Measurements from ENCODE around the gene PRDM16. TPM values are rescaled to one million over a fixed set of nuclear protein-coding genes. Genes with fewer than 3 reads are reported as not detected.

Gene PRDM16
- total RNA-seq, 1 experiment from 2014 or later: 0.17 TPM

GRCh38 chr1:3030663-3031381 is 38.2 kb upstream of the PRDM16 start:
- no peaks in the 10 kb centered on the region for H3K27me3 ChIP-seq (ENCODE audit: insufficient read depth, low read length)
- no peak overlapping the region for H2AFZ ChIP-seq (ENCODE audit: low read length)
- H4K91ac ChIP-seq (ENCODE audit: insufficient read length, low read depth, low read length): no peak overlapping the region

More at GRCh38 chr1:3030663-3031381, 38.2 kb upstream of the PRDM16 start:
- Histone ChIP-seq H4K5ac (ENCODE audit: insufficient read length, low read depth, low read length) (no peak overlapping the region), H3K56ac (ENCODE audit: insufficient read length, low read depth, low read length) (no peak overlapping the region), H3K4me1 (ENCODE audit: insufficient read depth, low read length) (no peaks in the 10 kb centered on the region), H3K23ac (ENCODE audit: insufficient read length, low read depth, low read length) (no peak overlapping the region), H3K18ac (ENCODE audit: insufficient read length, low read depth, low read length) (no peak overlapping the region), H2BK5ac (ENCODE audit: insufficient read length, low read length) (no peak overlapping the region), H3K4me2 (ENCODE audit: insufficient read depth, insufficient read length, low read length) (no peak overlapping the region), H4K8ac (replicated peaks; ENCODE audit: insufficient read length, low read depth, low read length) (no peak overlapping the region), H4K20me1 (ENCODE audit: control insufficient read depth, insufficient read depth, insufficient read length) (no peaks in the 10 kb centered on the region), H3T11ph (ENCODE audit: low read length) (no peak overlapping the region), H2BK120ac (ENCODE audit: low read depth, low read length, poor library complexity, severe bottlenecking) (no peak overlapping the region), H3K9ac (ENCODE audit: extremely low read depth, insufficient read length, low read length) (no peak overlapping the region), H2AK5ac (ENCODE audit: insufficient read length, low read length) (no peak overlapping the region), H3K79me2 (ENCODE audit: insufficient read depth, low read length) (no peaks in the 10 kb centered on the region), H2BK20ac (ENCODE audit: low read depth, low read length, poor library complexity, severe bottlenecking) (no peak overlapping the region), H3K14ac (ENCODE audit: insufficient read depth, low read length) (no peak overlapping the region), H3K27ac (ENCODE audit: insufficient read length, low read depth, low read length) (no peak overlapping the region), H2BK12ac (ENCODE audit: insufficient read length, low read depth, low read length) (no peak overlapping the region), H3K9me3 (ENCODE audit: control insufficient read depth, low read depth, low read length) (peaks cover 10% of the 10 kb centered on the region), H2BK15ac (ENCODE audit: low read depth, low read length) (no peak overlapping the region), H3K23me2 (ENCODE audit: insufficient read length, low read depth, low read length, poor library complexity, severe bottlenecking) (no peaks in the 10 kb centered on the region), H3K79me1 (ENCODE audit: insufficient read depth, low read depth, low read length, poor library complexity, severe bottlenecking) (no peaks in the 10 kb centered on the region), H3K4ac (ENCODE audit: low read depth, low read length) (no peak overlapping the region)
- peak; percentile 7 for DNase-seq
- no peaks in the 10 kb centered on the region for H3K4me1 Mint-ChIP-seq
- no CpG with 5 or more reads among the region's 22 CpGs for WGBS (ENCODE audit: extremely low coverage, insufficient read length, low lambda C conversion rate)
- H3K9me3 Mint-ChIP-seq: peaks cover 0 to 21% of the 10 kb centered on the region in 2 experiments; a peak in 2 of 5 replicates
- peaks cover 0 to 6% (median 0%) of the 10 kb centered on the region in 3 experiments; a peak in 2 of 7 replicates for H3K36me3 Mint-ChIP-seq (ENCODE audit: insufficient read depth in 1 of 3, low read depth in 3 of 3)
- TF ChIP-seq, protein P1, sequence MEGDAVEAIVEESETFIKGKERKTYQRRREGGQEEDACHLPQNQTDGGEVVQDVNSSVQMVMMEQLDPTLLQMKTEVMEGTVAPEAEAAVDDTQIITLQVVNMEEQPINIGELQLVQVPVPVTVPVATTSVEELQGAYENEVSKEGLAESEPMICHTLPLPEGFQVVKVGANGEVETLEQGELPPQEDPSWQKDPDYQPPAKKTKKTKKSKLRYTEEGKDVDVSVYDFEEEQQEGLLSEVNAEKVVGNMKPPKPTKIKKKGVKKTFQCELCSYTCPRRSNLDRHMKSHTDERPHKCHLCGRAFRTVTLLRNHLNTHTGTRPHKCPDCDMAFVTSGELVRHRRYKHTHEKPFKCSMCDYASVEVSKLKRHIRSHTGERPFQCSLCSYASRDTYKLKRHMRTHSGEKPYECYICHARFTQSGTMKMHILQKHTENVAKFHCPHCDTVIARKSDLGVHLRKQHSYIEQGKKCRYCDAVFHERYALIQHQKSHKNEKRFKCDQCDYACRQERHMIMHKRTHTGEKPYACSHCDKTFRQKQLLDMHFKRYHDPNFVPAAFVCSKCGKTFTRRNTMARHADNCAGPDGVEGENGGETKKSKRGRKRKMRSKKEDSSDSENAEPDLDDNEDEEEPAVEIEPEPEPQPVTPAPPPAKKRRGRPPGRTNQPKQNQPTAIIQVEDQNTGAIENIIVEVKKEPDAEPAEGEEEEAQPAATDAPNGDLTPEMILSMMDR (conservative IDR thresholded peaks at IDR 0.05): no peak
- H3K27me3 Mint-ChIP-seq (ENCODE audit: low read depth): peaks cover 3% of the 10 kb centered on the region
- no peak overlapping the region for H3K4me3 Mint-ChIP-seq
- H3K27ac Mint-ChIP-seq: no peak overlapping the region

All from H9 (cell line).